Suppressor macrophage treated with lipopolysaccharide for 1 hour (primary cell): ENCODE results near the gene CXCR6.

Source experiments
- DNase-seq, 3 donors: peaks; one replicate each; pipeline ENCODE4 v3.0.0-alpha.2; 2020 to 2022

Gene CXCR6

DNA sequence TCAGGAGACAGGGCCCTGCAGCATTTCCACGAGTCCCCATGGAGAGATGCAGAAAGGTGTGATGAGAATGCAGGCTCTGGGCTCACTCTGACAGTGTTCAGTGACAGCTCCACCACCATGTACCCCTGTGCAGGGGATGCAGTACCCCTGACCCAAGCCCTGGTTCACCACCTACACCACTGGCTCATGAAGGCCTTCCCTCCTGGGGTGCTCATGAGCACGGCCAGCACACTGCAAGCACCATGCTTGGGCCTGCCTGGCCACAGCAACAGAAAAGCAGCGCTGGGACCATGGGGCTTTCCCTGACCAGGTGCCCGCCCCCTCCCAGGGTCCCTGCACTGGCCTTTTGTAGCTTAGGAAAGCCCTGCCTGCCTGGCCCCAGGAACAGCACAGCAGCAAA is 6.2 kb downstream of the CXCR6 start:
- no peak for DNase-seq

DNA sequence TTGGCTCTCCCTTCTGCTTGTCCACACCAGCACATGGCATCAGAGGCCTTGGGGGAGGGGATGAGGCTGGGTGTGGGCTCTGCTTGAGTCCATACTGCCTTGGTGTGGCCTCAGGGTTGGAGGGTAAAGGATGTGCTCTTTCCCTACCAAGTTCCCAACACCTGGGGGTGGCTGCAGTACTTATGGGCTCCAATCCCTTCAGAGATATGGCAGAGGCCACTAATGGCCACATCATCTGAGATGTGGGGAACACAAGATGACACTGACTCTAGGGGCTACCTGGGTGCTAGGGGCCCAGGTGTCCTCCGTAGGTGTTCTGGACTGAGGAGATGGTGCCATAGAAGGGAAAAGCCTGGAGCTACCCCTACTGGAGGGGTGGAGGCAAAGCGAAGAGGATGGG is 6.9 kb downstream of the CXCR6 start:
- no peak for DNase-seq

DNA sequence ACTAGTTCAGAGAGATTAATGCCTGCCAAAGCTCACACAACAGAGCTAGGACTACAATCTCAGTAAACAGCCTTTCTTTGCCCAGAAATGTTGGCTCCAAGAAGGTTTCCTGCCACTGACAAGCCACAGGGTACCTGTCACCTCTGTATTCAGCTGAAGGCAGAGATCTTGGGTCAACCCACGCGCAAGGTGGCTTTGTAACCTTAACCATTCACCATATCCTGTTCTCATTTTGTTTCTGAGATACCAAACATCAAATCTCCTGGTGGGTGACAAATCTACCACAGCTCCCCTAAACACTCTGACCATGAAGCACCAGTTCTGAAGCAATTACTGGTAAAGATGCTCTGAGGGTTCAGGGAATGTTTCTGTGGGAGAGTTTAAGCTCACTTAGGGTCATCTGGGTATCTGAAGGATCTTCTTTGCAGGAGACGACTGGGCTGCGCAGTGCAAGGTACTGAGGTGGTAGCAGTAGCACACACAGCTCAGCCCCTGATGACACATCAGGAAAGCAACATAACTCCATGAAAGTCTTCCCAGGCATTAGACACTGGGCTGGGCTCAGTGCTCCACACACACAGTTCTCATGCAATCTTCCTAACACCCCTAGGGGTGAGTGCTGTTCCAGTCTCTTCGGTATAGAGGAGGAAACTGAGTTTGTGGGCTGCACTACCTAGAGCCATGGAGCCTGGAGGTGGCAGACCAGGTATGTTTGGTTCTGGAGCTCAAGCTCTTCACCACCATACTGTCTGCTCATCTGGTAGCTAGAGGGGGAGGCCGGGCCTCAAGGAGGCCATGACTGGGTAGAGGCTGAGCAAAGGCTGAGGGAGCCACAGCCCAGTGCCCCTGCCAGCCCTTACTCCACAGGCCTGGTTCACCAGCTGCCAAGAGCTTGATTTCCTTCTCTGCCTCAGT is 7.7 kb downstream of the CXCR6 start:
- DNase-seq: no peak

DNA sequence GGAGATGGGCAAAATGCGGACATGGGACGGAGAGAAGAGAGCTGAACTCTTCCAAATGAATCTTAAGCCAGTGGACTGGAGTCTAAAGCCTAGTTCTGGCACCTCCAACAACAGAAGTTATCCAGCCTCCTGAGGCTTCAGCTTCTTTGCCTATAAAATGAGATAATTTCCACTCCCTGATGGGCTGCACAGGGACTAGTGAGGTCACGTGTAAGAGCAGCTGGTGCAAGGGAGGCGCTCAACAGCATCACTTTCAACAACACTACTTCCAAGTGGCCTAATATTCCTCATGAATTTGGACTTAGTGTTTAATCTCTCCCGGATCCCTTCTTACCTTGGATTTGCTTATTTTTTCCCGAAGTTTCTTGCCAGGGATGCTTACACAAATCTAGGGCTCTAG is 8.7 kb downstream of the CXCR6 start:
- DNase-seq: no peak

DNA sequence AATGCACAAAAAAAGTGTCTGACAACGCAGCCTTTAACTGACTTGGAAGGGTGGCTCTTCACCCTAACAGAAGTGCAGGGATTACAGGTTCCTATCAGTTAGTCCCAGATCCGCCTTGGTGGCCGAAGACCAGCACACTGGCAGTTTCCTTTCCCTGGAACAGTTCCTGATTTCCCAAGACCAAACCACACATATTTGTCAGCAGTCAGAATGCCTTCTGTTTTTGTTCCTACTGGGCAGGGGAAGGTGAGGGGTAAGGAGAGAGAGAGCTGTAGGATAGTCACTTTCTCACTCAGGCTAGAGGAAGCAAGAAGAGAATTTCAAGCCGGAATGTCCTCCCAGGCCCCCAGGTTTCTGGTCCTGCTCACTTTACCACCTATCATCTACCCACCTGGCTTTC is 9.2 kb downstream of the CXCR6 start:
- no peak for DNase-seq

DNA sequence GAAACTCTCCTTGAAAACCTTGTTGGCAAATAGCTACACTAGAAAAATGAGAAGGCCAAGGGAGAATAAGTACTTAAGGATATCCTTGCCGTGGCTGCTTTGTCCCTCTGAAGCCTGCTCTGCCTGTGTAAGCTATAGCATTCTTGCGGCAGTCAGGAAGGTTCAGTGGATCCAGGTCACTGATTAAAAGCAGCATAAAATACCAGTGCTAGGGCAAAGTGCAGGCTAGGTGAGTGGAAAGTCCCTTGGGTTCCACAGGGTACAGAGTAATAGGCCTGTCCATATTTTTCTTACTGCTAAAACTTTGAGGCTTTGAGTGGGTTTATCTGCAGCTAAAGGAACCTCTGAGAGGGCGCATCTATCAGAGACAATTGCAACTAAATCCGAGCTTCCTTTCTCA is 10.3 kb downstream of the CXCR6 start:
- DNase-seq: no peak

DNA sequence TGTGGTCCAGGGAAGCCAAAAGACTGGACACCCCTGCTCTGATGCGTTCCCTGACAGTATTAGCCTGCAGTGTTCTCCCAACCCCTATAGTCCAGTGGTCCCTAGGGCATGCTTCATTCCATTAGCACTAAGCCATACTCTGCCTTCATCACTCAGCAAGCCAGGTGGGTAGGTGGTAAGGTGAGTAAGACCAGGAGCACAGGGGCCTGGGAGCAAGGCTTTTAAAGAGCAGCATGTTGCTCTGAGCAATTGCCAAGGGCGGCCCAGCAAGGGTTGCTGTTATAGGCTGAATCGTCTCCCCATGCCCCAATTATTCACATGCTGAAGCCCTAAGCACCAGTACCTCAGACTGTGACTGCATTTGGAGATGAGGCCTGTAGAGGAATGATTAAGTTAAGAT is 11.0 kb downstream of the CXCR6 start:
- DNase-seq: no peak

DNA sequence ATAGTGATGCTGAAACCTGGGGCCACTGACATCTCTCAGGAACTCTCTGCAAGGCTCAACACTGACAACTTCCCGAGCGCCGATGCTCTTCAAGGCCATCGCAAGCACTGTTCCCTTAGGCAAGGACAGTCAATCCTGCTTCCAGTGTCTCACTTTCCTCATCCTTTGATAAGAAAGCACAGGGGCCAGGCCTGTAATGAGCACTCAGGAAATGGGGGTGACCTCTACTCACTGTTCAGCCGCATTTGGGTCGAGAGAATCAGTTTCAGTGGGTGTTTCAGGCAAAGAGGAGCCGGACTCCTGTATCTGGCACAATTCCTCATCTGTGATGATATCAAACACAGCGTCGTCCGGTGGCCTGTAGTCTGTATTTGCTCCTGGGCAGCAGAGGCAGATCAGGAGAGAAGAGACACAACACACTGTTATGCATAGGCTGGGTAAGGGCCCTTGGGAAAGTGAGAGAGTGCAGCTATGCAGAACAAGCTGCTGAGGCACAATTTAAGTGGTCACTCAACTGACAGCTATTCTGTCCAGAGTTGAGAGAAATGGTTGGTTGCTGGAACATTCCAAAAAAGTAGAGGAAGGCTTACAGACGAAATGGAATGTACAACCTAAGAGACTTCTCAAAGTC is 11.9 kb downstream of the CXCR6 start:
- no peak for DNase-seq

DNA sequence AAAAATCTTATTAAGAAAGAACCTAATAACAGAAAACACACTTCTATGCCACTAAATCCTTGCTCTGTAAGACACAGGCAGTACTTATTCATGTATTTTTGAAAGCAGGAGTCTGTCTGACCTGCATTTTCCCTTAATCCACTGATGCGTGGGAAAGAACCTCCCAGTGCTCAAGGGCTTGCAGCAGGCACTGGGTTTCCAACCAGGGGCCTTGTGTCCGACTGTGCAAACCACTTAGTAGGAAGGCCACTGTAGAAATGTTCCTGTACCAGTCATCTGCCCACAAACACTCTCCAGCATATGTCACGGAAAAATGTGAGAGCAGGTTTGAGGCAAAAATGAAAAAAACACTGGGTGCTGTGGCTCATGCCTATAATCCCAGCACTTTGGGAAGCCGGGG is 12.4 kb downstream of the CXCR6 start:
- no peak for DNase-seq

DNA sequence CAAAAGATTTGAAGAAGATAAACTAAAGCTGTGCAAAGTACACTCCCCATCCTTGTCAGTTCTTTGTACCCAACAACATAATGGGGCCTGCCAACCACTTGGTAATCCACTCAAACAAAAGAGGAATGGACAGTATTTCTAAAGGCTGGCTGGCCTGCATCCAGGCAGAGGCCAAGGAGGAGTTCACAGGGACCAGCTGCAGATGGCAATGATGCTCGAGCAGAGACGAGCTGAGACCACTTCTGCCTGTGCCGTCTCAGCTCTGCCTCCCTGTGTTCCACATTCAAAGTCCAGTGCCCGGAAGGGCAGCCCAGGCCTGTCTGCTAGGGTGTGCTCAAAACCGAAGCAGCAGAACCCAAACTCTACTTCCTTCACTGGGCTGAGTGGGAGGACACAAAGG is 14.3 kb downstream of the CXCR6 start:
- no peak for DNase-seq

DNA sequence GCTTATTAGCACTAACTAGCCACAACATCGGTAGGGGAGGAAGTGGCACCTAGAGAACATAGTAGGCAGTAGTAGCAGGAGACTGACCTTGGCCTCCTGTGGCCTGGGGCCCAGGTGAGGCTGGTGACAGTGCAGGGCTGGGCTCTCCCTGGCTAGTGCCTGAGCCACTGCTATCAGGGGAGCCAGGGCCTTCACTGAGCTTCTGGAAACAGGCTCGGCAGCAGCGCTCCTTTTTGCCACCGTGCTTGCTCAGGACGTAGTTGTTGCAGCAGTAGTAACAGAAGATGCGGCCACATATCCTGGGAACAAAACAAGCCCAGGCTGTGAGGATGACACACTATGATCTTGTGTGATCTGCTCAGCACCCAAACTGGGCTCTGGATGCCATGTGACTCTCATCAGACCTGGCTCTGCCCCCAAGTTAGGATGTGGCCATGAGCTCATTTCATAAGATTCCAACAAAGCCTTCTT is 15.1 kb downstream of the CXCR6 start:
- peak in 1 of 3 donors; percentile 8 for DNase-seq

DNA sequence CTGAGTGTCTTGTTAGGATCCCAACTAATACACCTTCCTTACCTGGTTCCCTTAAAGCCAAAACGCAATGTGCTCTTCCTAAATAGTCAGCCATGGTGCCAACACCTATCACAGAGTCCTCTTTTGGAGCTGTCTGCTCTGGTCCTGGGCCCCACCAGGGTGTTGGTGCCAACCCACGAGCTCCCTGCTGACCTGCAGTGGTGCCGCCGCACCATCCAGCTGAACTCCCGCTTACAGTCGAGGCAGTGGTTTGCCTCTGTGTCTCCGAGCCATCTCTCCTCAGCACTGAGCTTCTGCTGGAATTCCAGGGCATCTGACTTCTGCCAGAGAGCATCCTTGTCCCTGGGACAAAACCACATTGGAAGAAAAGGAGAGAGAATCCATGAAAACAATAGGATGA is 15.9 kb downstream of the CXCR6 start:
- no peak for DNase-seq

DNA sequence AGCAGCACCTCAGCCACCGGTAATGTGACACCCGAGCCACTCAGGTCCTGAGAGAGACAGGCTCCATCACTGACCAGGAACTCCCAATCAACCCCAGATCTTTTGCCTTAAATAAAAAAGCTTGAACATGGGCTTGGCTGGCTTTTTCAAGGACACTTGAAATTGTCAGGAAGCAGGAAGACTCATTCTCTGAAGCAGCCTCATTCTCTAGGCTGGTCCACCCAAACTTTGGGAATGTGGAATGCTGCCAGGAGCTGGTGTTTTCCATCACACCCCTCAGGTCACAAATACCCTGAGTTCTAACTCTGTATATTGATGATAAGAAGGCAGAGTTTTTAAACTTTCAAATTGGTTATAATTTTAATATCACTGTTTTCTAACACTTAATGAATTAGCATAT is 17.0 kb downstream of the CXCR6 start:
- no peak for DNase-seq

DNA sequence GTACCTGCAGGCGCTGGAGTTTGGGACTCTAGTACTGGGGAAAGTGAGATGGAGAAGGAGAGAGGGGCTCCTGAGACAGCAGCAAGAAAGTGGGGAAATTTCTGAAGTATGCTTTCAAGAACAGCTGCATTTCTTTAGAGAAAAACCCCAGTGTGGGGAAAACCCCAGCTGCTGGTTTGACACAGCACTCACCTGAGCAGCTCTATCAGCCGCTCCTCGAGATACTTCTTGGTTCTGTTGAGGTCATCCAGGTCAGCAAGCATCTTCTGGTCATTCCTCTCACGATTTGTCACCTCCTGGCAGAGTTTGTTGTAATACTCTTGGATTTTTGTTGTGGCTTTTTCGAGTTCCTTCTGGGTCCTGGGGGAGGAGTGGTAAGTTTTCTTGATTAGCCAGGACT is 18.8 kb downstream of the CXCR6 start:
- no peak for DNase-seq

DNA sequence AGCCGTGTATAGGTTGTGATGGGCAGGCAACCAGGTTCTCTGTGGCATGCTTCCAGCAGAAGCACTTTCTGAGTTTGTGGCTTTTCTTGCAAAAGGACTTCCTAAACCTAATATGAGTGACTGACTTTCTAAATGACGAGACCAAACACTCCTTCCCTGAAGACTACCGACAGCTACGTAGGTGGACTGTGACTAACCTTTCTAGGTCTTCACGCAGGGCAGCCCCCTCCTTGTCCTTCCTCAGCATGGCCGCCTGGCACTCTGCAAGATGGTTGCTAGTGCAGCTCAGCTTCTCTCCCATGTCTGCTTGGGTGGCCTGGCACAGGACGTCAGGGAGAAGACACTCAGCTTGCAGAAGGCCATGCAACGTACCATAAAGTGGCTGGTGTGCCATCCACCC is 20.9 kb downstream of the CXCR6 start:
- DNase-seq: no peak

DNA sequence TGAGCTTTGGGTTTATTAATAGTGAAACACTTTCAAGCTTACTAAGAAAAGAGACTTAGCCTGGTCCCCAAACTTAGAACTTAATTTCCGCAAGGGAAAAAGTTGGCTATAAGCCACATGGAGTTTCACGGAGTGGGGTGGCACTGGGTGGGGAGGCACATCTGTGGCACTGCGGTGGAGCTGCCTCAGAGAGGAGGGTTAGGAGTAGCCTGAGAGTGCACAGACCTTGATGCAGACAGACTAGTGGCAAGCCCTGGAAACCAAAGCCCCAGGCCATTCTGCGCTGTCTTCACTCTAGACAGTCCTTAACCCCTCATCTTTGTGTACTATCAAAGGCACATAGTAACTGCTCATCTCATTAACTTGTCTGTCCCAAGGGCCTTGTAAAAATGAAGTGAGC is 22.0 kb downstream of the CXCR6 start:
- DNase-seq: no peak

DNA sequence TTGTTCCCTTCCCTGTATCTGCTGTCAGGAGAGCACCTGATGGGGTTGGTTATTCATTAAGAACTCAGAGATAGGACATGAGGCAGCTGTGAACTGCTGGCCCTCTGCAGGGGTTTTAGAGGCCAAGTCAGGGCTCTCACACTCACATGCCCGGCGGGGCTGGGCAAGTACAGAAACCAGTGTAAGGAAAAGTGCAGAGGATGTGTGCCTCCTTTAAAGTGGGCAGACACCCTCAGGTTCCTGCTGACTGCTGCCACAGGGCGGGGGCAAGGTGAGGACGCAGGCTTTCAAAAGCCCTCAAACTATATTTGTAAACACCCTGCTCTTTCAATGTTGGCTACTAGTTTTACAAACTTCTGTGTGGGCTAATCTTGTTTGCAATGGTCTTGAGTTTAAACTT is 22.4 kb downstream of the CXCR6 start:
- DNase-seq: no peak

DNA sequence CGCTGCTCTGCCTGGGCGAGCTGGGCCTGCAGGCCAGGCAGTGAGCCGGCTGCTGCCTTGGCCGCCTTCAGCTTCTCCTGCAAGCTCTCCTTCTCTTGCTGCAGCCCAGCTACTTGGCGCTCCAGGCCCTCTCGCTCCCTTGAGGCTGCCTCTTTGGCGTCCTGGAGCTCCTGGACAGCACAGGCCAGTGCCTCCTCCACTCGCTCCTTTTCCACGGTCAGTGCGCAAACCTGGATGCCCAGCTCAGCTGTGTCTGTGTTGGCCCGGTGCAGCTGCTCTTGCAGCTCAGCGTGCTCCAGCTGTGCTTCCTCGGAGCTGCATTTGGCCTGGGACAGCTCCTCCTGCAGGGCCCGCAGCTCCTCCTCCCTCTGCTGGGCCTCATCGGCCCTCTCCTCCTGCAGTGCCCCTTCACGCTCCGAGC is 23.1 kb downstream of the CXCR6 start:
- no peak for DNase-seq

DNA sequence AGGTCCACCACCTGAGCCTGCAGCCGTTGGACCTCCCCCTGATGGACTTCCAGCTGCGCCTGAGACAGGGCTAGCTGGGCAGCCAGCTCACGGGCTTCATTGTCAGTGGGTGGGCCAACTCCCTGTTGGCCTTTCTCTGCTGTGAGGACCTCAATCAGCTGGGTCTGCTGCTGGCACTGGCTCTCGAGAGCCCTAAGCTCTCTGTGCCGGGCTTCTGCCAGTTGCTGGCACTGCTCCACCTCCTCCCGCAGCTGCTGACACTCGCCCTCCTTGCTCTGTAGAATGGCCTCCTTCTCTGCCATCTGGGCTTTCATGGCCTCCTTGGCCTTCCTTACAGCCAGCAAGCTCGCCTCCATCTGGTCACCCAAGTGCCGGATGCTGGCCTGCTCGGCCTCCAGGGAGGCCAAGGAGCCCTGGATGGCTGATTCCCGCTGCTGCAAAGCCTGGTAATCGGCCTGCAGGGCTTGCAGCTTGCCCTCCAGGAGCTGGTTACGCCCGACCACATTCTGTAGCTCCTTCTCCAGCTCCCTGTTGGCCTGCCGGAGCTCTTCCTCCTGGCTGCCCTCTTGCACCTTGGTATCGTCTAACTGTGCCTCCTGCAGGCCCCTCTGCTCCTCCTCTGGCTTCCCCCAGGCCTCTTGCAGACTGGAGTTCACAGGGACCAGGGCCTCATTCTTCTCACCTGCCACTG is 23.8 kb downstream of the CXCR6 start:
- DNase-seq: no peak

DNA sequence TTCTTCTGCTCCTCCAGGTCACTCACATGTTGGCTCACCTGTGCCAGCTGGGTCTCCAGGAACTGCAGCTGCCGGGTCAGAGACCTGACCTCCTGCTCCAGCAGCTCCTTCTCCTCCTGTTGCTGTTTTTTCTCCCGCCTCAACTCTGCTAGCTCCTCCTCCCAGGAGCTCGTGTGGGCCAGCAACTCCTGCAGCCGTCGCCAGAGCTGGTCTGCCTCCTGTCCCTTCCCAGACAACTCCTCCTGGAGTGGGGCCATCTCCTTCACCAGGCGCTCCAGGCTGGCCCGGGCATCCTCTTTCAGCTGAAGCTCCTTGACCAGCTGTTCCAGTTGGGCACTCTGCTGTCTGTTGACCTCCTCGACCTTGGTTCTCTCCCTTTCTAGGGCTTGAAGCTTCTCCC is 24.5 kb downstream of the CXCR6 start:
- DNase-seq: no peak

DNA sequence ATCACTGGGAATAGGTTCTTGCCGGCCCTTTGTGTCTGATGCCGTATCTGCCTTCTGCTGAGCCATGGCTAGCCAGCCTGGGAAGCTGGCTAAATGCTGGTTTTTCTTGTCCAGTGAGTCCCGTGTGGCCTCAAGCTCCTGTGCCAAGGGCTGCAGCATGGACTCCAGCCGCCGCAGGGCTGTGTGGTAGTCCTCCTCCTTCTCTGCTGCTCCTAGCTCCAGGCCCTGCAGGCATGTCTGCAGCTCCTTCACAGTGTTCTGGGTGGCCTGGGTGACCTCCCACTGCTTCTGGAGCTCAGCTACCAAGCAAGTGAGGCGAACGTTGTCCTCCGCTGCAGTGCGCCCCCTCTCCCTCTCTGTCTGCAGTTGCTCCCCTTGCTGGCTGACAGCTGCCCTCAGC is 24.9 kb downstream of the CXCR6 start:
- no peak for DNase-seq

DNA sequence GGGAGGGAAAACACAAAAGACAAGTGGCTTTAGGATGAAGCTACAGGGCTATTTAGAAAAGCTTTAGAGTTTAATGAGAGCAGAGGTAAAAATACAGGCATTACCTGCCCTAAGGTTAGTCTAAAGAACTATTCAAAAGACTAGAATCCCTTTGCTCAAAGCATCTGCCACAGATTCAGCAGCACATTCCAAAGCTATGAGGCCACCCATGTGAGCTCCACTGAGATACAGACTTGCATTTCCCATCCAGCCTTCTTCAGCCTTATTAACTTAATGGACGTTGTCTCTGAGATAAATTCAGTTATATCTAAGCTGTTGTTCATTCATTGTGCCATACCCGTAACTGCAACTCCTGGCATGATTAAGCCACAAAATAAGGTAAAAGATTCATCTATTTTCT is 25.4 kb downstream of the CXCR6 start:
- no peak for DNase-seq

DNA sequence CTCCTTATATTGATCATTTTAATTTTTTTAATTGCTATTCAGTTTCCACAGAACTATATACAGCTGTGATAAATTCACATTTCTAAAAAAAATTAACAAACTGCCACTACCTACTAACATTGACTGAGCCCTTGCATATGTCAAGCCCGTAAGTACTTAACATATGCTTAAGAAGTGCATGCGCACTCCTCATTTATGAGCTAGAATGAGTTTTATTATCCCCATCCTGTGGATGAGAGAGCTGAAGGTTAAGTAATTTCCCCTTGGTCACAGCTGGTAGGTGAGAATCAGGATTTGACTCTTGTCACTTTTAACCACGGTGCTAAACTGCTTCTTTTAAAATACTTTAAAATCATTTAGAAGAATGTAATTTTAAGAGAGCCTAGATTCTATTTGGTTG is 25.9 kb downstream of the CXCR6 start:
- no peak for DNase-seq

DNA sequence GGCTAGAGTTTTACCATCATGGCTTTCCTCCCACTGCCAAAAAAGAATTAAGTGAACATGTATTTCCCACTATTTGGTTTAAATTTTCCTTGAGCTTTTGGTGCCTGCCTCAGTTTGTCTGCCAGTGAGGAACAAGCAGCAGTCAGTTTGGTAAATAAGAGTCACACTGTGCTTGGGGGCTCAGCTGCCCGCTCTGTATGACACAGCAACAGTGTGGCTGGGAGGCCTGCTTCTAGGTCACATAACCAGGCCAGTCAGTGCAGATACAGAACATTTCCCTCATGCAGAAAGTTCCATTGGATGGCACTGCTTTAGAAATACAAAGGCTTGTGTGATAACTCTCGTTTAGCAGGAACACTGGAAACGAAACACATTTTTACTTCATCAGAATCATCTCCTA is 26.7 kb downstream of the CXCR6 start:
- no peak for DNase-seq
